Sciatic nerve (tissue), 2 donors: ENCODE results near the gene RASAL2. TPM values are rescaled to one million over a fixed set of nuclear protein-coding genes. Genes with fewer than 3 reads are reported as not detected.

Source experiments
- ATAC-seq: fragments of 200-7000 bp; cut with Tn5 transposase; one replicate; pipeline ENCODE4 v1.9.1; 2020; ENCODE audit warnings: mild to moderate bottlenecking, moderate library complexity
- DNase-seq: peaks from one replicate; pipeline ENCODE4 v3.0.0-alpha.2; 2020; ENCODE audit warnings: low spot score
- intact Hi-C: fragments of 100-400 bp; cut with DNase I; formaldehyde crosslinking; loops from one replicate; pipeline ENCODE4 v1.14.2; 2022
- total RNA-seq: library from RNA; stranded (reverse); fragmentation: NEBNext Ultra II Directional; extraction: Animal tissue kit (Norgen Biotek cat#: 25700); gene quantifications from one replicate; pipeline ENCODE4 v1.2.1, GENCODE V29; 2021
- donor health status: DM: no; HTN: no; CAD: no.
- donor health status: DM: no; HTN: no; CAD: no.

The RASAL2 gene
- total RNA-seq, 1 donor from 2014 or later = 42.6 TPM

- no peak for ATAC-seq
These were observed 50.1 kb downstream of the RASAL2 start for GRCh38 chr1:178143730-178144690.

GRCh38 chr1:178145605-178146004, 51.7 kb downstream of the RASAL2 start:
- no peak for ATAC-seq
- no peak for DNase-seq
- intact Hi-C loops = no loop called here

More at GRCh38 chr1:178143730-178144690, 50.1 kb downstream of the RASAL2 start:
- DNase-seq = no peak
- intact Hi-C loops = no loop called here

- ATAC-seq = no peak
- no peak for DNase-seq
- intact Hi-C loops = no loop called here
These were observed 52.5 kb downstream of the RASAL2 start for GRCh38 chr1:178146436-178146835.

GRCh38 chr1:178150610-178151009, 56.7 kb downstream of the RASAL2 start:
- DNase-seq (no peak), ATAC-seq (no peak)
- intact Hi-C loops = no loop called here

- DNase-seq (no peak), ATAC-seq (no peak)
- intact Hi-C loops = no loop called here
These were observed 57.9 kb downstream of the RASAL2 start for GRCh38 chr1:178151831-178152230.

- no peak for ATAC-seq
- intact Hi-C loops = no loop called here
- no peak for DNase-seq
These were observed 61.8 kb downstream of the RASAL2 start for GRCh38 chr1:178155481-178156255.

GRCh38 chr1:178160736-178161475, 67.0 kb downstream of the RASAL2 start:
- DNase-seq (no peak), ATAC-seq (no peak)
- intact Hi-C loops = no loop called here

- DNase-seq (no peak), ATAC-seq (no peak)
- intact Hi-C loops = no loop called here
These were observed 67.6 kb downstream of the RASAL2 start for GRCh38 chr1:178161516-178161915.

GRCh38 chr1:178165196-178165595, 71.3 kb downstream of the RASAL2 start:
- intact Hi-C loops = no loop called here
- no peak for ATAC-seq
- no peak for DNase-seq

GRCh38 chr1:178166429-178167024, 72.6 kb downstream of the RASAL2 start:
- intact Hi-C loops = no loop called here
- no peak for DNase-seq
- ATAC-seq = no peak

- intact Hi-C loops = no loop called here
- DNase-seq (no peak), ATAC-seq (no peak)
These were observed 74.6 kb downstream of the RASAL2 start for GRCh38 chr1:178168536-178168935.

- intact Hi-C loops = no loop called here
- DNase-seq (no peak), ATAC-seq (no peak)
These were observed 75.7 kb downstream of the RASAL2 start for GRCh38 chr1:178169649-178170048.

- no peak for DNase-seq
- intact Hi-C loops = no loop called here
- no peak for ATAC-seq
These were observed 79.0 kb downstream of the RASAL2 start for GRCh38 chr1:178172939-178173338.

- ATAC-seq = no peak
- intact Hi-C loops = no loop called here
- no peak for DNase-seq
These were observed 80.6 kb downstream of the RASAL2 start for GRCh38 chr1:178174539-178174938.

GRCh38 chr1:178180405-178180804, 86.5 kb downstream of the RASAL2 start:
- intact Hi-C loops = no loop called here
- ATAC-seq = no peak
- DNase-seq = no peak

GRCh38 chr1:178183796-178184195, 89.9 kb downstream of the RASAL2 start:
- intact Hi-C loops = no loop called here
- ATAC-seq (no peak), DNase-seq (no peak)

GRCh38 chr1:178188306-178188705, 94.4 kb downstream of the RASAL2 start:
- no peak for DNase-seq
- no peak for ATAC-seq
- intact Hi-C loops = no loop called here

GRCh38 chr1:178189814-178190213, 95.9 kb downstream of the RASAL2 start:
- intact Hi-C loops = no loop called here
- DNase-seq (no peak), ATAC-seq (no peak)

- ATAC-seq (no peak), DNase-seq (no peak)
- intact Hi-C loops = no loop called here
These were observed 97.0 kb downstream of the RASAL2 start for GRCh38 chr1:178190881-178191280.
